Esophagus squamous epithelium (tissue), 5 donors: ENCODE results near the gene CLIP4. TPM values are rescaled to one million over a fixed set of nuclear protein-coding genes. Genes with fewer than 3 reads are reported as not detected.

ENCODE experiments used
- DNase-seq: peaks from one replicate; lab custom pipeline; 2025; lab: John Stamatoyannopoulos, UW
- H3K27ac ChIP-seq, 4 donors: fragments of 200-600 bp; sonication (generic); one replicate each; pipeline ENCODE4 v1.5.1; 2016 to 2019; ENCODE audit warnings: mild to moderate bottlenecking in 1 of 4
- H3K27me3 ChIP-seq, 4 donors: fragments of 200-600 bp; sonication (generic); 1 replicate in 3 of 4; 2 replicates in 1 of 4; pipeline versions ENCODE4 v1.5.1 to v1.6.0; 2017 to 2021; ENCODE audit warnings: antibody characterized with exemption in 1 of 4
- H3K36me3 ChIP-seq, 3 donors: fragments of 200-600 bp; sonication (generic); one replicate each; pipeline ENCODE4 v1.5.1; 2016 to 2019
- H3K4me1 ChIP-seq, 3 donors: fragments of 200-600 bp; sonication (generic); one replicate each; pipeline ENCODE4 v1.5.1; 2017 to 2019
- H3K4me3 ChIP-seq, 4 donors: fragments of 200-600 bp; sonication (generic); 1 replicate in 3 of 4; 2 replicates in 1 of 4; pipeline ENCODE4 v1.5.1; 2016 to 2019; ENCODE audit warnings: mild to moderate bottlenecking in 2 of 4, moderate library complexity in 1 of 4
- H3K9me3 ChIP-seq, 3 donors: fragments of 200-600 bp; sonication (generic); one replicate each; pipeline ENCODE4 v1.5.1; 2016 to 2019
- CTCF ChIP-seq, 6 experiments: fragments of 450-650 bp in 4 of 6; fragments of 200-600 bp in 2 of 6; sonication (generic) in 2 of 6; IDR thresholded peaks; one replicate each; pipeline ENCODE4 v1.5.1; 2016 to 2019; ENCODE audit warnings: antibody characterized with exemption in 6 of 6, mild to moderate bottlenecking in 4 of 6, moderate library complexity in 4 of 6
- POLR2A ChIP-seq, 4 donors: fragments of 450-650 bp; IDR thresholded peaks; one replicate each; pipeline ENCODE4 v1.6.1; 2017; ENCODE audit warnings: antibody characterized with exemption in 4 of 4, mild to moderate bottlenecking in 4 of 4, moderate library complexity in 3 of 4
- WGBS, 2 donors: methylation state at CpG; one replicate each; pipeline ENCODE4 v1.1.5; 2018; 5-methylcytosine and 5-hydroxymethylcytosine counted together
- intact Hi-C: fragments of 100-400 bp; cut with DNase I; formaldehyde crosslinking; loops from one replicate; pipeline ENCODE4 v1.15.0; 2022
- total RNA-seq, 4 donors: library from RNA; depleted of rRNA; stranded (reverse); fragments of >200 nt; gene quantifications; one replicate each; pipeline ENCODE4 v1.1.0, GENCODE V29; 2016
- donor health status: DM: yes; HTN: yes; CAD: no.

The CLIP4 gene
- total RNA-seq, 4 donors from 2014 or later, result 39.7 to 85.3 (median 46.5) TPM

DNA sequence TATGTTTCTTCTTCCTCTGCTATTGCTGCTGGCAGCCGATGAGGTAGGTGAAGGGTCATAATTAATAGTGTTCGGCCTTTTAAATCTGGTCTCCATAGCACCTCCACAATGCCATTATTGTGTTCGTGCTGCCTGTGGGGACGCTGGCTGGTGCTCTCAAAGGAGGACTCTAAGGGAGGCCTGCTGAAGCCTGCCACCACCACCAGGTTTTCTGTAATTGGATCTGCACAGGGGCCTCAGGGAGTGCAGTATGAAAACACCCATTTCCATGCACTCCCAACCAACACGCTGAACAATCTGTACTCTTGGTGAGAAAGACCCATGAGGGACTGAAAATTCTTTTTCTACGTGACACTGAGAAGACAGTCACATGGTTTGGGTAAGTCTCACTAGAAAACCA lies 17.6 kb upstream of the CLIP4 start:
- TF ChIP-seq CTCF (IDR thresholded peaks at IDR 0.05), result no peak
- no peak for TF ChIP-seq POLR2A (IDR thresholded peaks at IDR 0.05)
- intact Hi-C loops, result no loop called here
- Histone ChIP-seq H3K4me3 (no peak overlapping the region), H3K27me3 (no peaks in the 10 kb centered on the region), H3K9me3 (no peaks in the 10 kb centered on the region), H3K27ac (no peak overlapping the region), H3K4me1 (no peaks in the 10 kb centered on the region), H3K36me3 (no peaks in the 10 kb centered on the region)
- 45 to 46% methylated on average over 3 to 6 of the region's 6 CpGs for WGBS, 2 donors
- DNase-seq, result no peak

DNA sequence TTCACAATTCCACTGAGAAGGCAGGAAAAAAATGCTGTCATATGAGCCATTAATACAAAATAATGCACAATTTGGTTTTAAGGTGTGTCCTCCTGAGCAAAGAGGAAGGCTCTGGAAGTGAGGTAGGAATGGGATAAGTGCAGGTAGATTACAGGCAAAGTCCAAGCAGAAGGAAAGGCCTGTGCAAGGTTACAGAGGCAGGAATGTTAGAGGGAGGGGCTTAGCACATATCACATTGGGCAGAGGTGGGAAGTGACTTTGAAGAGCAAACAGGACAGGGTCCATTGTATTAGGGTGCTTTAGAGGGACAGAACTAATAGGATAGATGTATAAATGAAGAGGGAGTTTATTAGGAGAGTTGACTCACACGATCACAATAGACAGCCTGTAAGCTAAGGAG lies 14.7 kb upstream of the CLIP4 start:
- DNase-seq, result no peak
- Histone ChIP-seq H3K4me3 (no peak overlapping the region), H3K27me3 (no peaks in the 10 kb centered on the region), H3K36me3 (no peaks in the 10 kb centered on the region), H3K27ac (no peak overlapping the region), H3K9me3 (no peaks in the 10 kb centered on the region), H3K4me1 (no peaks in the 10 kb centered on the region)
- WGBS, 2 donors, result 76 to 88% methylated on average over 1 of the region's 1 CpG
- intact Hi-C loops, result no loop called here
- no peak for TF ChIP-seq CTCF (IDR thresholded peaks at IDR 0.05)
- TF ChIP-seq POLR2A (IDR thresholded peaks at IDR 0.05), result no peak

DNA sequence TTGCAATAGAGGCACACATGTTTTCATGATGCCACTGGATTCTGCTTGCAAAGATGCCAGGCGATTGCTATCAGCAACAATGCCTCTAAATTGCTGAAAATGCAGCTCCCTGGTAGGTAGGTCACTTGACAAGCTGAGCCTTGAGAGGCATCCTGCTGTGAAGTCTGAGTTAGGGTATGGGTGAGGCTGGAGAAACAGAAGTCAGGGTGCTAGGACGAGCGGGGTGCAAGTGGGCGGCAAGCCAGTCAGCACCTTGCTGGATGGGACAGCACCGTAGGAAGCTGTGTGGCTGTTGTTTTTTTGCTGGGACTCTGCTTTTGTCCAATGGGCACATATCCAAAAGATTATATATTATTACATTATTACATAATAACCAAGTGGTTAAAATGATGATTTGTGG lies 10.5 kb upstream of the CLIP4 start:
- 68 to 75% methylated on average over 4 of the region's 5 CpGs for WGBS, 2 donors
- Histone ChIP-seq H3K36me3 (no peaks in the 10 kb centered on the region), H3K4me1 (peaks cover 0 to 28% (median 12%) of the 10 kb centered on the region in 3 donors), H3K27me3 (no peaks in the 10 kb centered on the region), H3K9me3 (no peaks in the 10 kb centered on the region), H3K4me3 (no peak overlapping the region), H3K27ac (no peak overlapping the region)
- DNase-seq, result no peak
- intact Hi-C loops, result no loop called here
- TF ChIP-seq POLR2A (IDR thresholded peaks at IDR 0.05), result no peak
- TF ChIP-seq CTCF (IDR thresholded peaks at IDR 0.05), result no peak

GRCh38 chr2:29105375-29105774 lies 9.8 kb upstream of the CLIP4 start:
- H3K27ac ChIP-seq, result no peak overlapping the region
- no peaks in the 10 kb centered on the region for H3K9me3 ChIP-seq
- no peak for DNase-seq
- no peaks in the 10 kb centered on the region for H3K27me3 ChIP-seq
- H3K4me1 ChIP-seq, result peaks cover 0 to 28% (median 12%) of the 10 kb centered on the region in 3 donors
- no peak overlapping the region for H3K4me3 ChIP-seq
- intact Hi-C loops, result no loop called here
- no peak for TF ChIP-seq POLR2A (IDR thresholded peaks at IDR 0.05)
- TF ChIP-seq CTCF (IDR thresholded peaks at IDR 0.05), result no peak
- H3K36me3 ChIP-seq, result no peaks in the 10 kb centered on the region
- 45 to 62% methylated on average over 2 of the region's 2 CpGs for WGBS, 2 donors

GRCh38 chr2:29106256-29106655 lies 9.0 kb upstream of the CLIP4 start:
- no peak overlapping the region for H3K27ac ChIP-seq
- H3K9me3 ChIP-seq, result no peaks in the 10 kb centered on the region
- WGBS, 2 donors, result 89 to 92% methylated on average over 2 to 3 of the region's 3 CpGs
- intact Hi-C loops, result no loop called here
- DNase-seq, result no peak
- no peaks in the 10 kb centered on the region for H3K36me3 ChIP-seq
- TF ChIP-seq CTCF (IDR thresholded peaks at IDR 0.05), result no peak
- no peak for TF ChIP-seq POLR2A (IDR thresholded peaks at IDR 0.05)
- H3K27me3 ChIP-seq, result no peaks in the 10 kb centered on the region
- H3K4me1 ChIP-seq, result peaks cover 3 to 36% (median 12%) of the 10 kb centered on the region in 3 donors
- no peak overlapping the region for H3K4me3 ChIP-seq
